IMR-90 (cell line): ENCODE measurements around the gene ADCY5. TPM values are rescaled to one million over a fixed set of nuclear protein-coding genes. Genes with fewer than 3 reads are reported as not detected.

ENCODE experiments used
- ATAC-seq: fragments of 200-7000 bp; cut with Tn5 transposase; 2 replicates; pipeline ENCODE4 v1.9.1; 2020; ENCODE audit warnings: low read depth, mild to moderate bottlenecking, moderate library complexity
- BruUV-seq: library from RNA; stranded (reverse); fragments of 400-500 nt; replicated peaks from 2 replicates; lab custom pipeline; 2021; lab: Mats Ljungman, UMichigan
- CTCF ChIA-PET: fragments of 300-600 bp; formaldehyde crosslinking; extraction: SDS; loops from one replicate; lab custom pipeline; 2021; ENCODE audit warnings: antibody characterized with exemption; lab: Yijun Ruan, JAX
- POLR2A ChIA-PET: fragments of 300-600 bp; sonication (Branson Sonifier 250); formaldehyde crosslinking; loops from one replicate; lab custom pipeline; 2022; ENCODE audit warnings: antibody characterized with exemption; ENCODE audit not compliant: unreplicated experiment; lab: Charles Lee
- DNase-seq: peaks from one replicate; pipeline ENCODE4 v3.0.0; 2013
- H2AFZ ChIP-seq: replicated peaks from 2 replicates; pipeline ENCODE3; 2013; ENCODE audit warnings: low read length, mild to moderate bottlenecking; ENCODE audit not compliant: poor library complexity
- H2AK5ac ChIP-seq: 2 replicates; pipeline ENCODE4 v1.6.1; 2013; ENCODE audit warnings: low read depth, low read length, inconsistent platforms
- H2AK9ac ChIP-seq: replicated peaks from 2 replicates; pipeline ENCODE3; 2013; ENCODE audit warnings: mild to moderate bottlenecking, low read depth, low read length, moderate library complexity; ENCODE audit not compliant: poor library complexity
- H2BK120ac ChIP-seq: 2 replicates; pipeline ENCODE4 v1.6.1; 2013; ENCODE audit warnings: low read depth, low read length, inconsistent platforms
- H2BK15ac ChIP-seq: 3 replicates; pipeline ENCODE4 v1.6.1; 2013; ENCODE audit warnings: low read depth, low read length, inconsistent platforms
- H2BK20ac ChIP-seq: 2 replicates; pipeline ENCODE4 v1.6.1; 2013; ENCODE audit warnings: low read depth, mild to moderate bottlenecking, inconsistent platforms, low read length, moderate library complexity
- H2BK5ac ChIP-seq: 2 replicates; pipeline ENCODE4 v1.6.1; 2013; ENCODE audit warnings: mild to moderate bottlenecking, low read depth, low read length, inconsistent platforms; ENCODE audit not compliant: poor library complexity, severe bottlenecking
- H3K14ac ChIP-seq: replicated peaks from 2 replicates; pipeline ENCODE4 v1.6.1; 2013; ENCODE audit warnings: low read depth, low read length, inconsistent platforms
- H3K18ac ChIP-seq: 2 replicates; pipeline ENCODE4 v1.6.1; 2013; ENCODE audit warnings: low read depth, low read length, control low read depth
- H3K23ac ChIP-seq: 2 replicates; pipeline ENCODE4 v1.6.1; 2013; ENCODE audit warnings: low read depth, low read length, inconsistent platforms
- H3K27ac ChIP-seq: 2 replicates; pipeline ENCODE4 v1.5.1; 2013; ENCODE audit warnings: mild to moderate bottlenecking, control low read depth, low read length; ENCODE audit not compliant: insufficient read depth
- H3K27me3 ChIP-seq: 2 replicates; pipeline ENCODE4 v1.6.1; 2013; ENCODE audit warnings: low read length; ENCODE audit not compliant: control insufficient read depth, insufficient read depth
- H3K36me3 ChIP-seq: 2 replicates; pipeline ENCODE4 v1.6.1; 2013; ENCODE audit warnings: low read length, mixed read lengths; ENCODE audit not compliant: control insufficient read depth, insufficient read depth
- H3K4ac ChIP-seq: 2 replicates; pipeline ENCODE4 v1.6.1; 2013; ENCODE audit warnings: low read depth, low read length, inconsistent platforms
- H3K4me1 ChIP-seq: 2 replicates; pipeline ENCODE4 v1.6.1; 2013; ENCODE audit warnings: low read length, mixed read lengths; ENCODE audit not compliant: control insufficient read depth, insufficient read depth
- H3K4me2 ChIP-seq: 2 replicates; pipeline ENCODE4 v1.6.1; 2013; ENCODE audit warnings: low read depth, mild to moderate bottlenecking, control low read depth, low read length, moderate library complexity
- H3K4me3 ChIP-seq: 2 replicates; pipeline ENCODE4 v1.5.1; 2013; ENCODE audit warnings: low read depth, mild to moderate bottlenecking, control low read depth, low read length, moderate library complexity; ENCODE audit not compliant: insufficient read depth
- H3K56ac ChIP-seq: 2 replicates; pipeline ENCODE4 v1.6.1; 2013; ENCODE audit warnings: low read length, inconsistent platforms; ENCODE audit not compliant: insufficient read depth; ENCODE audit errors: extremely low read depth
- H3K79me1 ChIP-seq, 2 experiments: 2 replicates each; pipeline ENCODE4 v1.6.1; 2013; ENCODE audit warnings: low read length in 2 of 2, inconsistent platforms in 1 of 2, low read depth in 1 of 2
- H3K9ac ChIP-seq: 2 replicates; pipeline ENCODE4 v1.6.1; 2013; ENCODE audit warnings: low read depth, low read length, control low read depth
- H3K9me1 ChIP-seq: 2 replicates; pipeline ENCODE4 v1.6.1; 2013; ENCODE audit warnings: low read length, inconsistent platforms; ENCODE audit not compliant: insufficient read depth
- H3K9me3 ChIP-seq: 2 replicates; pipeline ENCODE4 v1.6.1; 2013; ENCODE audit warnings: low read length; ENCODE audit not compliant: control insufficient read depth, insufficient read depth
- H4K20me1 ChIP-seq: 2 replicates; pipeline ENCODE4 v1.6.1; 2013; ENCODE audit warnings: low read length, inconsistent platforms; ENCODE audit not compliant: insufficient read depth
- H4K5ac ChIP-seq: 2 replicates; pipeline ENCODE4 v1.6.1; 2013; ENCODE audit warnings: mild to moderate bottlenecking, low read depth, low read length, control low read depth
- H4K8ac ChIP-seq, 2 experiments: 2 replicates each; pipeline ENCODE4 v1.6.1; 2013; ENCODE audit warnings: low read depth in 2 of 2, low read length in 2 of 2, control low read depth in 1 of 2, inconsistent platforms in 1 of 2
- H4K91ac ChIP-seq: 2 replicates; pipeline ENCODE4 v1.6.1; 2013; ENCODE audit warnings: low read depth, low read length, inconsistent platforms; ENCODE audit not compliant: insufficient read depth
- NFE2L2 ChIP-seq: fragments of 150-350 bp; IDR thresholded peaks from 2 replicates; pipeline ENCODE4 v1.6.1; 2016; ENCODE audit warnings: low read depth, mild to moderate bottlenecking, low read length
- WGBS, 2 experiments: methylation state at CpG; one replicate each; pipeline versions ENCODE4 v1.1.5 to v1.1.7; 2013; ENCODE audit warnings: missing lambda C conversion rate in 2 of 2; ENCODE audit not compliant: insufficient read length in 1 of 2; ENCODE audit errors: extremely low coverage in 2 of 2; 5-methylcytosine and 5-hydroxymethylcytosine counted together
- dilution Hi-C: fragments of 300-500 bp; cut with HindIII; formaldehyde crosslinking; loops from one replicate; pipeline ENCODE4 v1.14.3; 2018; ENCODE audit warnings: low sequenced_read_pairs; ENCODE audit not compliant: unreplicated experiment
- in situ Hi-C: fragments of 300-500 bp; cut with MboI; formaldehyde crosslinking; loops from 3 replicates; pipeline ENCODE4 v1.14.3; 2019; ENCODE audit warnings: low sequenced_read_pairs, inconsistent platforms, mixed read lengths
- intact Hi-C: fragments of 100-400 bp; cut with micrococcal nuclease; formaldehyde crosslinking; loops from 2 replicates; pipeline ENCODE4 v1.10.0; 2022
- polyA plus RNA-seq, 3 experiments: library from polyadenylated mRNA; depleted of rRNA; stranded (reverse); fragments of >200 nt; gene quantifications; 2 replicates each; pipeline ENCODE4 v1.2.3, GENCODE V29; 2012; ENCODE audit warnings: low replicate concordance in 1 of 3
- total RNA-seq: library from RNA; depleted of rRNA; stranded (reverse); fragments of >200 nt; gene quantifications from 2 replicates; pipeline ENCODE4 v1.2.3, GENCODE V29; 2012

ADCY5 gene
- total and polyA plus RNA-seq, 2 of the 4 experiments (the other 2 are of a cell fraction): 0.14 to 0.18 TPM

GRCh38 chr3:123347205-123347604 lies 101.7 kb downstream of the ADCY5 start:
- Histone ChIP-seq H4K5ac (no peak overlapping the region), H3K9me1 (peaks cover 3% of the 10 kb centered on the region; the same call in 1 of the 2 replicates), H2BK15ac (no peak overlapping the region), H3K79me1 (no peaks in the 10 kb centered on the region), H2BK5ac (no peak overlapping the region), H3K4ac (no peak overlapping the region), H3K14ac (no peak overlapping the region), H2AK9ac (no peak overlapping the region), H3K56ac (no peak overlapping the region), H2BK20ac (no peak overlapping the region), H3K27me3 (peaks cover 74% of the 10 kb centered on the region), H3K4me2 (no peak overlapping the region), H3K9ac (no peak overlapping the region), H3K18ac (no peak overlapping the region), H3K9me3 (no peaks in the 10 kb centered on the region), H4K91ac (no peak overlapping the region), H4K8ac (no peak overlapping the region), H3K36me3 (no peaks in the 10 kb centered on the region), H2AFZ (no peak overlapping the region), H3K27ac (no peak overlapping the region), H3K23ac (no peak overlapping the region), H4K20me1 (no peaks in the 10 kb centered on the region; the same call in 1 of the 2 replicates), H3K4me1 (no peaks in the 10 kb centered on the region; the same call in 1 of the 2 replicates), H3K4me3 (no peak overlapping the region), H2BK120ac (no peak overlapping the region), H2AK5ac (no peak overlapping the region)
- in situ Hi-C loops (no loop called here), dilution Hi-C loops (no loop called here), intact Hi-C loops (no loop called here)
- WGBS, 2 experiments: no CpG with 5 or more reads among the region's 4 CpGs
- ATAC-seq: no peak
- CTCF ChIA-PET: no interaction called here
- POLR2A ChIA-PET: no interaction called here
- BruUV-seq: no TSS peak
- TF ChIP-seq NFE2L2: no peak
- DNase-seq: no peak
